PC-3 (cell line): Measurements from ENCODE around the gene CAV1. TPM values are rescaled to one million over a fixed set of nuclear protein-coding genes. Genes with fewer than 3 reads are reported as not detected.

Experiments
- ATAC-seq: fragments of 200-7000 bp; cut with Tn5 transposase; 2 replicates; pipeline ENCODE4 v1.9.1; 2020; ENCODE audit warnings: mild to moderate bottlenecking, moderate library complexity
- BruUV-seq: library from RNA; stranded (reverse); fragments of 400-500 nt; replicated peaks from 2 replicates; lab custom pipeline; 2021; lab: Mats Ljungman, UMichigan
- CTCF ChIA-PET: fragments of 300-600 bp; sonication (Branson Sonifier 250); formaldehyde crosslinking; loops from one replicate; lab custom pipeline; 2022; ENCODE audit warnings: antibody characterized with exemption; lab: Charles Lee
- POLR2A ChIA-PET: fragments of 300-600 bp; sonication (Branson Sonifier 250); formaldehyde crosslinking; loops from one replicate; lab custom pipeline; 2022; ENCODE audit warnings: antibody characterized with exemption; ENCODE audit not compliant: unreplicated experiment; lab: Charles Lee
- DNase-seq: peaks from one replicate; pipeline ENCODE4 v3.0.0-alpha.2; 2015
- H2AFZ ChIP-seq: fragments of 300-600 bp; sonication (generic); 2 replicates; pipeline ENCODE4 v1.6.0; 2016; ENCODE audit warnings: antibody characterized with exemption, low read length
- H3F3A ChIP-seq: fragments of 300-600 bp; sonication (generic); one replicate; pipeline ENCODE4 v1.6.0; 2017; ENCODE audit warnings: antibody characterized with exemption, low read length, control low read depth, mild to moderate bottlenecking; ENCODE audit not compliant: unreplicated experiment
- H3K27ac ChIP-seq: fragments of 300-600 bp; sonication (generic); 2 replicates; pipeline ENCODE4 v1.5.1; 2016; ENCODE audit warnings: mild to moderate bottlenecking, low read length
- H3K27me3 ChIP-seq: fragments of 300-600 bp; sonication (generic); 2 replicates; pipeline ENCODE4 v1.6.1; 2016; ENCODE audit warnings: low read length, mixed read lengths
- H3K36me3 ChIP-seq: fragments of 300-600 bp; sonication (generic); 2 replicates; pipeline ENCODE4 v1.6.1; 2016; ENCODE audit warnings: low read depth, mixed run types, low read length, mixed read lengths
- H3K4me1 ChIP-seq: fragments of 300-600 bp; sonication (generic); 2 replicates; pipeline ENCODE4 v1.5.1; 2016; ENCODE audit warnings: low read length; ENCODE audit not compliant: insufficient read depth
- H3K4me2 ChIP-seq: fragments of 300-600 bp; sonication (generic); 2 replicates; pipeline ENCODE4 v1.6.0; 2016; ENCODE audit warnings: low read length
- H3K4me3 ChIP-seq: fragments of 300-600 bp; sonication (generic); 2 replicates; pipeline ENCODE4 v1.5.1; 2016; ENCODE audit warnings: mild to moderate bottlenecking, low read length, mixed read lengths
- H3K79me2 ChIP-seq: fragments of 300-600 bp; sonication (generic); 2 replicates; pipeline ENCODE4 v1.6.1; 2017; ENCODE audit warnings: low read length, mixed read lengths
- H3K9ac ChIP-seq: fragments of 300-600 bp; sonication (generic); 2 replicates; pipeline ENCODE4 v1.6.0; 2016; ENCODE audit warnings: mild to moderate bottlenecking, low read length
- H3K9me2 ChIP-seq: fragments of 300-600 bp; sonication (generic); replicated peaks from 2 replicates; pipeline ENCODE4 v1.6.1; 2016; ENCODE audit warnings: mixed run types, low read length, mixed read lengths
- H3K9me3 ChIP-seq: fragments of 300-600 bp; sonication (generic); 2 replicates; pipeline ENCODE4 v1.6.1; 2016; ENCODE audit warnings: low read length, mixed read lengths
- H4K20me1 ChIP-seq: fragments of 300-600 bp; sonication (generic); 2 replicates; pipeline ENCODE4 v1.6.1; 2016; ENCODE audit warnings: low read length, mixed read lengths
- EZH2 ChIP-seq: fragments of 300-600 bp; sonication (generic); IDR thresholded peaks from one replicate; pipeline ENCODE4 v1.6.1; 2017; ENCODE audit warnings: antibody characterized with exemption, mild to moderate bottlenecking, low read length; ENCODE audit not compliant: unreplicated experiment
- EZH2phosphoT487 ChIP-seq: fragments of 300-600 bp; sonication (generic); IDR thresholded peaks from 2 replicates; pipeline ENCODE4 v1.6.1; 2018; ENCODE audit warnings: mild to moderate bottlenecking, antibody characterized with exemption, low read length, borderline replicate concordance
- intact Hi-C: fragments of 100-400 bp; cut with micrococcal nuclease; formaldehyde crosslinking; loops from 2 replicates; pipeline ENCODE4 v1.9.0; 2023
- total RNA-seq: library from RNA; depleted of rRNA; stranded (reverse); fragments of >200 nt; gene quantifications from 2 replicates; pipeline ENCODE4 v1.2.3, GENCODE V29; 2014
- TF ChIP-seq, protein P1 (sequence below): fragments of 300-600 bp; sonication (generic); conservative IDR thresholded peaks from 2 replicates; pipeline ENCODE4 v1.5.1; 2017; ENCODE audit warnings: antibody characterized with exemption, low read depth, mild to moderate bottlenecking, low read length

Gene CAV1
- total RNA-seq, 1 experiment from 2014 or later: 284 TPM

DNA sequence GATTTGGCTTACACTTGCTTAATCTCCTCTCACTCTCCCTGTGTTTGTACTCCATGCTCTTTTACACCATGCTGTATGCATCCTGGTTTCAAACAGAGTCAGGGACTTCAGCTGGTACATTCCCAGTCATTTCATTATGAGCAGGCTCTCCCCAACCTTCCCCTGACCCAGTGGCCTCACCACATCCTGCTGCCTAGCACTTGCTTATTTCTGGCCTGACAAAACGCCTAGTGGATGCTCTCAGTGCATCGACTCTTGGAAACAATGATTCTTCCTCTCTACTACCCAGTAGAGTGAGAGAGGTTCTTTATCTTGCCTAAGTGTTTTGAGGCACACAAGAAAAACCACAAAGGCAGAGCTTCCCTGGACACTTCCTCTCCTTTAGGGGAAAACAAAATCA lies 63.4 kb downstream of the CAV1 start:
- Histone ChIP-seq H3K9me2 (no peaks in the 10 kb centered on the region), H2AFZ (0 out of 2 replicates have a peak overlapping the region, but pooled peaks have one; percentile 8), H3K79me2 (no peaks in the 10 kb centered on the region), H3K27ac (peak overlapping the region; percentile 3; the same call in 1 of the 2 replicates), H3K36me3 (no peaks in the 10 kb centered on the region), H3K9ac (no peak overlapping the region), H4K20me1 (no peaks in the 10 kb centered on the region), H3K4me1 (peaks cover 26% of the 10 kb centered on the region), H3K9me3 (no peaks in the 10 kb centered on the region), H3K4me2 (peak overlapping the region; percentile 5; the same call in 1 of the 2 replicates), H3F3A (no peaks in the 10 kb centered on the region), H3K4me3 (no peak overlapping the region), H3K27me3 (no peaks in the 10 kb centered on the region)
- DNase-seq (peak; percentile 59), ATAC-seq (peak; percentile 55)
- TF ChIP-seq EZH2 (no peak), EZH2phosphoT487 (no peak)
- TF ChIP-seq, protein P1, sequence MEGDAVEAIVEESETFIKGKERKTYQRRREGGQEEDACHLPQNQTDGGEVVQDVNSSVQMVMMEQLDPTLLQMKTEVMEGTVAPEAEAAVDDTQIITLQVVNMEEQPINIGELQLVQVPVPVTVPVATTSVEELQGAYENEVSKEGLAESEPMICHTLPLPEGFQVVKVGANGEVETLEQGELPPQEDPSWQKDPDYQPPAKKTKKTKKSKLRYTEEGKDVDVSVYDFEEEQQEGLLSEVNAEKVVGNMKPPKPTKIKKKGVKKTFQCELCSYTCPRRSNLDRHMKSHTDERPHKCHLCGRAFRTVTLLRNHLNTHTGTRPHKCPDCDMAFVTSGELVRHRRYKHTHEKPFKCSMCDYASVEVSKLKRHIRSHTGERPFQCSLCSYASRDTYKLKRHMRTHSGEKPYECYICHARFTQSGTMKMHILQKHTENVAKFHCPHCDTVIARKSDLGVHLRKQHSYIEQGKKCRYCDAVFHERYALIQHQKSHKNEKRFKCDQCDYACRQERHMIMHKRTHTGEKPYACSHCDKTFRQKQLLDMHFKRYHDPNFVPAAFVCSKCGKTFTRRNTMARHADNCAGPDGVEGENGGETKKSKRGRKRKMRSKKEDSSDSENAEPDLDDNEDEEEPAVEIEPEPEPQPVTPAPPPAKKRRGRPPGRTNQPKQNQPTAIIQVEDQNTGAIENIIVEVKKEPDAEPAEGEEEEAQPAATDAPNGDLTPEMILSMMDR: no peak
- ChIA-PET POLR2A (no interaction called here), CTCF (interaction anchor here (1.6 kb wide), 1 partner anchor 62 kb away, joined by 34 read pairs; no protein-coding TSS in a partner anchor)
- BruUV-seq: no TSS peak
- intact Hi-C loops: loop anchor here (1.0 to 2.0 kb wide), 4 partner anchors 61 to 449 kb away; no protein-coding TSS in a partner anchor

DNA sequence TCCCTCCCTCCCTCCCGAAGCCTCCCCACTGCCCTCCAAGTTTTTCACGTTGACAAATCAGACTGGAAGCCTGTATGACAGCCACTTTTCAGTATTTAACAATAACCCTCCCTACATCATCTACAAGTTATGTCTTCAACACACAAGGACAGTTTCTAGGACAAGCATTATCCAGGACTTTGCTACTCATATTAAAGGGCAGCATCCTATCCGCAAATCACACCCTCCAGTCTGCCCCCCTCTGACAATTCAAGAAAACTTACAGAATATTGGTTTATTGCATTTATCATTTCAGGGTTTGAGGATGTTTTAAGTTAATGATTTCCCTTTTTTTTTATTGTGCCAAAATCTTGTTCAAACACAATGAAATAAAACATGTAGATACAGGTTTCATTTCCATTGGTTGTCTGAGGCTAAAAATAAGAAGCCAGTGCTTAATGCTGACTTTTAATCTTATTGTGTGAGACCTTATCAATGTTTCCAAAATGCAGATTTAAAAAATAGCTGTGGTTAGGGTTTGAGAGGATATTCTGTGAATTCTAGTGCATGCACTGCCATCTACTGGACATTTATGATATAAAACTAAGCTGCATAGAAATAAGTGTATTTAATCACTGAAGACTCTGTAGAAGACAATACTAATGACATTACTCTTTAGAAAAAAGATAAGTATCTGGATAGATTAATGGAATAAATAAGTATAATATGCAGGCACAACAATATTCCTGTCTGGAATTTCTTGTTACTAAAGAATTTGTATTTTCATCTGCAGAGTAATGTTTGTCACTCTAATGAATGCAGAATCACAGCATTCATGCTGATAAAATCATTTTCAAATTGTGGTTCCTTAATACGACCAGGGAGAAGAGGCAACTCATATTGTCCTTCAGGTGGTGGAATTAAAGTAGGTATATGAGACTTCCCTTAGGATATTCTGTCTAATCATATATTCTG lies 64.1 kb downstream of the CAV1 start:
- BruUV-seq: no TSS peak
- no peaks in the 10 kb centered on the region for H3K9me3 ChIP-seq
- no peak overlapping the region for H2AFZ ChIP-seq
- no peak for TF ChIP-seq EZH2
- TF ChIP-seq, protein P1: peak; percentile 87
- POLR2A ChIA-PET: interaction anchor here (0.6 kb wide), 1 partner anchor 63 kb away, joined by 8 read pairs; no protein-coding TSS in a partner anchor
- H3K27me3 ChIP-seq: no peaks in the 10 kb centered on the region
- no peaks in the 10 kb centered on the region for H3F3A ChIP-seq
- H3K4me2 ChIP-seq: peak overlapping the region; percentile 40
- H4K20me1 ChIP-seq: no peaks in the 10 kb centered on the region
- CTCF ChIA-PET: interaction anchor here (0.5 to 1.6 kb wide), 12 partner anchors 45 to 409 kb away, joined by 3 to 34 read pairs (median 5); no protein-coding TSS in a partner anchor
- no peak overlapping the region for H3K4me3 ChIP-seq
- intact Hi-C loops: loop anchor here (1.0 to 2.0 kb wide), 6 partner anchors 62 to 450 kb away; no protein-coding TSS in a partner anchor
- H3K36me3 ChIP-seq: no peaks in the 10 kb centered on the region
- H3K27ac ChIP-seq: peak overlapping the region; percentile 3; the same call in 1 of the 2 replicates
- ATAC-seq: peak; percentile 49
- H3K9me2 ChIP-seq: no peaks in the 10 kb centered on the region
- peaks cover 26% of the 10 kb centered on the region for H3K4me1 ChIP-seq
- H3K79me2 ChIP-seq: no peaks in the 10 kb centered on the region
- peak; percentile 88 for DNase-seq
- H3K9ac ChIP-seq: no peak overlapping the region
